GM20000 (cell line): Measurements from ENCODE around the gene FAHD1.

Experiments
- DNase-seq: peaks from one replicate; pipeline ENCODE4 v3.0.0; 2012; ENCODE audit warnings: low spot score
- TF ChIP-seq, protein P1 (sequence below): IDR thresholded peaks from 2 replicates; pipeline ENCODE4 v1.5.1; 2012; ENCODE audit warnings: mild to moderate bottlenecking, control low read depth; ENCODE audit errors: extremely low read depth, missing control alignments

Gene FAHD1

DNA sequence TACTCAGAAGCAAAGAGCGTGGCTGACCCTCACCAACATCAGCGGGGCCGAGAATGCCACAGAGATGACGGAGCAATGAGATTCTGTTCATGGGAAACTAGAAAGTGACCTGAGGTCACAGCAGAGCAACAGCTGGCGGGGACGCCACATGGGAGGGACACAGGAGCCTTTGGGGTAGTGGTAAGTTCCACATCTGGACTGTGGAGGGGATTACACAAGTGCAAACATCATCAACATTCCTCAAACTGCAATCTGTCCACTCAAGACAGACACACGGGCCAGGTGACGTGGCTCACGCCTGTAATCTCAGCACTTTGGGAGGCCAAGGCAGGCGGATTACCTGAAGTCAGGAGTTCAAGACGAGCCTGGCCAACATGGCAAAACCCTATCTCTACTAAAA, 11.5 kb upstream of the FAHD1 start:
- TF ChIP-seq, protein P1, sequence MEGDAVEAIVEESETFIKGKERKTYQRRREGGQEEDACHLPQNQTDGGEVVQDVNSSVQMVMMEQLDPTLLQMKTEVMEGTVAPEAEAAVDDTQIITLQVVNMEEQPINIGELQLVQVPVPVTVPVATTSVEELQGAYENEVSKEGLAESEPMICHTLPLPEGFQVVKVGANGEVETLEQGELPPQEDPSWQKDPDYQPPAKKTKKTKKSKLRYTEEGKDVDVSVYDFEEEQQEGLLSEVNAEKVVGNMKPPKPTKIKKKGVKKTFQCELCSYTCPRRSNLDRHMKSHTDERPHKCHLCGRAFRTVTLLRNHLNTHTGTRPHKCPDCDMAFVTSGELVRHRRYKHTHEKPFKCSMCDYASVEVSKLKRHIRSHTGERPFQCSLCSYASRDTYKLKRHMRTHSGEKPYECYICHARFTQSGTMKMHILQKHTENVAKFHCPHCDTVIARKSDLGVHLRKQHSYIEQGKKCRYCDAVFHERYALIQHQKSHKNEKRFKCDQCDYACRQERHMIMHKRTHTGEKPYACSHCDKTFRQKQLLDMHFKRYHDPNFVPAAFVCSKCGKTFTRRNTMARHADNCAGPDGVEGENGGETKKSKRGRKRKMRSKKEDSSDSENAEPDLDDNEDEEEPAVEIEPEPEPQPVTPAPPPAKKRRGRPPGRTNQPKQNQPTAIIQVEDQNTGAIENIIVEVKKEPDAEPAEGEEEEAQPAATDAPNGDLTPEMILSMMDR: no peak

DNA sequence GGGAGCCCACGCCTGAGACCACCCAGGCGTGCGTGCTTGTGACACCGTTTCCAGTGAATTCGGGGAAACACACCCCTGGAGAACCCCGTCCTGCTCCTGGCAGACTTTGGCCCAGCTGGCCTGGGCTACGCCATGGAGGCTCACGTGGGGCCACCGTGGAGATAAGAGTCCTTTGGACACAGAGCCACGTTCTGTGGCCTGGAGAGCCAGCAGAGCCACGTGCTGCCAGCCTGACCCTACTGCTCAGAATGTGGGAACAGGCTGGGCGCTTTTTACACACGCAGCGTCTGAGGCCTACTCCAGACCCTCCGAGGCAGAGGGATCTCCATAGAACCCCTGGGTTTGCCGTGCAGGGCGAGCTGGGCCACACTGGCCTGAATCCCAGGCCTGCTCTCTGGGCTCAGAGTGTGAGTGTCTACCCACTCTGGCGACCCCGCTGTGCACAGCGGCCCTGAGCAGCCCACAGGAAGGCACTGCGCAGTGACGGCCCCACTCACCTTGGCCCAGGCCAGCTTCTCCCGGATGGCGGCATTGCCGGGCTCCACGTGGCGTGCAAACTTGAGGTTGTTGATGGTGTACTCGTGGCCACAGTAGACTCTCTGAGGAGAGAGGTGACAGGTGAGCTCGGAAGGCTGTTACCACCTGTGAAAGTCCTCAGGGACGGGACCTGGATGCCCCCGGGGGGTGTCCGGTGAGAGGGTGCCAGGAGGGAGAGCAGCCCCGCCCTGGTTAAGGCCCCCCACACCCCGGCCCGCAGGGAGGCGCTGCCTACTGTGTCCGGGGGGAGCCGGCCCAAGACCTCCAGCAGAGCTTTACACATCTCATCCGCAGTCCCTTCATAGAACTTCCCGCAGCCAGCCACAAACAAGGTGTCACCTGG, 10.4 kb upstream of the FAHD1 start:
- TF ChIP-seq, protein P1: no peak
- no peak for DNase-seq

More for the DNA sequence above, 11.5 kb upstream of the FAHD1 start:
- DNase-seq: no peak

DNA sequence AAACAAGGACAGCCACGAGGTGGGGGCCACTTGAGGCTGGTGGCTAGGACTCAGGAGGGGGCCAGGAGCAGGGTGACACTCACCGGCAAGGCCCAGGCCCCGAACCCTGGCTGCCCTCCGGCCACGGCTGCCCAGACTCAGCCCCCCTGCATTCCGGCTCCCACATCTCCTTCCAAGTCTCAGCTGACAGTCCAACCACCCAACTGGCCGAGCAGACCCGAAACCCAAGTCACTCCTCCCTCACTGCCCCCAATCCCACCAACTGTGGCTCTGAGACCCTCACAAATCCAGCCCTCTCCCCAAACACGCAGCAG, 9.8 kb upstream of the FAHD1 start:
- TF ChIP-seq, protein P1: no peak
- DNase-seq: no peak

DNA sequence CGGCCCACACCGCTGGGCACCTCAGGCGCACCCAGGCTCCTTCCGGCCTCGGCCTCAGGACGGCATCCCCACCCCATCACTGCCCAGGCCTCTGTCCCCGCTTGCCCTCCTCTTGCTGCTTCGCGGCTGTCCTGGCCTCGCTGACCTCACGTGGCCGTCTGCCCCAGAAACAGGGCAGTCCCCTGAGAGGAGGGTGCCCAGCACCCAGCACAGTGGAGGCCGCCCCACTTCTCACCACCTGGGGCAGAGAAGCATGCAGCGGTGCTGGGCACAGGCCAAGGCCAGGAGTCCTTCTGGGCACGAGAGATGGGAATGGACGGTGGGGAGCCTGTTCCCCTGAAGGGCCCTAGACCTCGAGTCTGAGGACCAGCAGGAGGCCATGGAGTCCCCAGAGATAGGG, 9.3 kb upstream of the FAHD1 start:
- DNase-seq: no peak
- TF ChIP-seq, protein P1: no peak

DNA sequence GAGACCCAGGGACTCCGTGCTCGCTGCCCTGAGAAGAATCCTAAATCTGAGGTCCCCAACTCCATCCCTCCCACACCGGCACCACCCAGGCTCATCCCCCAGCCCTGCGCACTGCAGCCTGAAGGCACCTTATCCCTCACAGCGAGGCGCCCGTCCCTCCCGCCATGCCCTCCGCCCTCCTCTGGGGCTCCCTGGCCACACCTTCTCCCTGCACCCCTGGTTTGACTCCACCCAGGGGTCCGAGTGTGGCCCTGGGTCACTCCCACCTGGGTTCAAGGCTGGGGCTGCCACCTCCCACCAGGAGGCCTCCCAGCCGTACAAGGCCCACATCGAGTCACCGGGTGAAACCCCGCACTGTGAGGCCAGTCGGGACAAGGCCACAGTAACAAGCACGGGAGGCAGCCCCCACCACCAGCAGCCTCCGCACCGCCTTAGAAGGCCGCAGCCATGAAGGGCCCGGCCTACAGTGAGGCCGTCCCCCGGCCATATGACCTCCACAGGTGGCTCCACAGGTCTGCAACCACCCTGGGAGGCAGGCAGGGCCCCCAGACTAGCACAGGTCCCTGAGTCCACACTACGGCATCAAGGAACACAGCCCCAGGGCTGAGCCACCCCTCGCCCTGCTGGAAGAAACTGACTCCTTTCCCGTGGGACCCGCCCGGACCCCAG, 8.7 kb upstream of the FAHD1 start:
- no peak for DNase-seq
- TF ChIP-seq, protein P1: no peak

DNA sequence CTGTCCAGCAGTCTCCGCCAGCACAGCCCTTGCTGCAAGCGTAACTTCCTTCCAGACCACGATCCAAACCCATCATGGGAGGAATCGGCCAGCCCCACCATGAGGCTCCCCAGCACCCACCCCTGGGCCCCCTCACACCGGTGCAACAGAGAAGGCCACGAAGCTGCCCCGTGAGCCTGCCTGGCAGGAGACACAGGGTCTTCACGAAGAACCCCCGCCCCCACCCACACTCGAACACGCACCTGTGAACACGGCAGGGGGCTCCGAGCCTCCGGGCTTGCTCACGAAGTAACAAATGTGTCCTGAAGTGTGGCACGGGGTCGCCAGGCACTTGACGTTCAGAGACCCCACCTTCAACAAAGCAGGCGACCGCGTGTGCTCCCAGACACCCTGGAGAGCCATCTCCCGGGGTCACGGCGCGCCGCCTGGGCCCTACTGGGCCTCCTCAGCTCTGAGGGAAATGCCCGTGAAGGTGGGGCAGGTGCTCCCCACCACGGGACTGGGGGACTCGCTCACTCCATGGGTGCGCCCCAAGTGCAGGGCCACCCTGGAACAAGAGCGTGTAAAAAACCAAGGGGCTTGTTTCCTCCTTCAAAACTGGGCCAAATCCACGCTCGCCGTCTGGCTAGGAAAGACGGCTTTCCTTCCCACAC, 8.0 kb upstream of the FAHD1 start:
- no peak for DNase-seq
- TF ChIP-seq, protein P1: no peak

DNA sequence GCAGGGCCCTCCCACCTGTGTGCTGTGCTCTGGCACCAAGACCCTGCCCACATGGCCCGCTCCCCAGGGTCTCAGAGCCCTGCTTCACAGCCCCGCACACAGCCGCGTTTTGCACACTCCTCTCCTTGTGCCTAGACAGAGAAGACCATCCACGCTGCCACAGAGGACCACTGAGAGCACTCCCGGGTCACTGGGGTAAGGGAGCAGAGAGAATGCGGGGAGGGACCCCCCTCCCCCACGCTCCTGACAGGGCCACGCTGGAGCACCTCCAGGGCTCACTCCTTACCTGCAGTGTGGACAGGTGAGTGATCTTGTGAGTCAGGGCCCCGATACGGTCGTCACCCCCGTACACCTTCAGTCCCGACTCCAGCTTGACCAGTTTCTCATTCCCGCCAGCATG, 7.4 kb upstream of the FAHD1 start:
- TF ChIP-seq, protein P1: no peak
- no peak for DNase-seq
